Stimulated activated CD8-positive, alpha-beta memory T cell treated with anti-CD3 and anti-CD28 coated beads, Interleukin-4, amount 100 ng/mL, for 24 hours (primary cell): ENCODE results near the gene PET100.

Source experiments
- DNase-seq: peaks from one replicate; pipeline ENCODE4 v3.0.0-alpha.2; 2020; ENCODE audit warnings: low read depth

PET100 gene, protein sequence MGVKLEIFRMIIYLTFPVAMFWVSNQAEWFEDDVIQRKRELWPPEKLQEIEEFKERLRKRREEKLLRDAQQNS

GRCh38 chr19:7629347-7630054 is at the start of gene PET100, which contains the start of gene XAB2:
TSS of gene PET100 (plus strand) at chr19:7629793. CDS start at chr19:7629834, 41 bp downstream.
TSS of gene XAB2 (minus strand) at chr19:7629545. CDS start at chr19:7629527, 18 bp downstream.
- DNase-seq, result peak; percentile 86

DNA sequence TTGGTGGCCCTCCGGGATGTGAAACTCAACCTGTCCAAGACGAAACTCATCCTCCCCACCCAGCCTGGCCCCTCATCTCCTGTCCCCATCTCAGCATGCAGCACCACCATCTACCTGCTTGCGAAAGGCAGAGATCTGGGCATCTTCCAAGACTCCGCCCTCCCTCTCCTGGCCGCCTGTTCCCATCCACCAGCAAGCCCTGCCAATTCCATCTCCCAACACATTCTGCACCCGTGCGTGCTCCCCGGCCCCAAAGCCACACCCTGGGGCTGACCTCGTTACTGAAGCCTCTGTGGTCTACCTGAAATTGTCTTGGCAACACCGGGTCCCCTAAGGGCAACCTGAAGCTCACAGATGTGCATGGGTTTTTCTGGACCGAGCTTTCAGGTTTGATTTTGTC is 47.1 kb upstream of the PET100 start:
- no peak for DNase-seq

- DNase-seq, result no peak
These were observed 39.8 kb upstream of the PET100 start for GRCh38 chr19:7589822-7590221.

DNA sequence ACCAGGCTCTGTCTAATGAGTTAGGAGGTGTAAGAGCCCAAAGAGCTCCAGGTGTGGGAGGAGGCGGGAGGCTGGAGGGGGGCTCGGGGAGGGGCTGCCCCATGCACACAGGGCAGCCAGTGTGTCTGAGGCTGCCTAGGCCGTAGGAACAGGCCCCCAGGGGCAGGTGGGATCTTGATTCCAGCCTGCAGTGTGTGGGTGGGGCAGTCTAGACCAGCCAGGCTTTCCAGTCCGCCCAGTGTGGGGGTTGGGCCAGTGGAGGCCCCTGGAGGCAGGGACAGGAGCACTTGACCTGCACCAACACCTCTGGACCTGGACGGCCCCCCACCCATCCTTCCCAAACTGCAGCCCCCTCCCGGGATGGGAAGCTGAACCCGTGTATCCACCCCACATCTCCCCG is 39.3 kb upstream of the PET100 start:
- no peak for DNase-seq

DNA sequence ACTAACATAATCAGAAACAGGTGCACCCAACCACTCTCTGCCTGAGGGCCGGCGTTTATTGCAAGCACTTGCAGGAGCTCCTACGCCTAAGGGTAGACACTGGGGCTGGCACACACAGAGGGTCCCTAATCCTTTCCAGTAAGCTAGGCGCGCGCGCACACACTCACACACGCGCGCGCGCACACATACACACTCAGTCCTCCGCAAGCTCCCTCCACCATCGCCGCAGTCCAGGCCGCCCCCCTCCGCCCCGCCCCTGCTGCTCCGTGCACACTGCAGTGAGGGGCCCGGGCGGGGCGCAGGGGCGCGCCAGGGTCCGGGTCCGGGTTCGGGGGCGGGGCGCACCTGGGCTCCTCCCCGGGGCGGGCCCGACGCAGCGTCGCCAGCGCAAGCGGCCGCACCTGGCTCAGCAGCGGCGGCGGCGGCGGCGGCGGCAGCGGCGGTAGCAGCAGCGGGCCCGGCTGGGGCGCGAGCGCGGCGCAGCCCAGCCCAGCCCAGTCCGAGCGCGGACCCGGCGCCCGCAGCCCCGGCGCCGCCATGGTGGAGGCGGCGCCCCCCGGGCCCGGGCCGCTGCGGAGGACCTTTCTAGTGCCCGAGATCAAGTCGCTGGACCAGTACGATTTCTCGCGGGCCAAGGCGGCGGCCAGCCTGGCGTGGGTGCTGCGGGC is 34.0 kb upstream of the PET100 start, which contains the start of gene CAMSAP3:
Gene CAMSAP3, plus strand, starts transcription at position 398 of the 668 bp plus-strand sequence. Its CDS starts 140 bp downstream, at position 538.
- peak; percentile 26 for DNase-seq

DNA sequence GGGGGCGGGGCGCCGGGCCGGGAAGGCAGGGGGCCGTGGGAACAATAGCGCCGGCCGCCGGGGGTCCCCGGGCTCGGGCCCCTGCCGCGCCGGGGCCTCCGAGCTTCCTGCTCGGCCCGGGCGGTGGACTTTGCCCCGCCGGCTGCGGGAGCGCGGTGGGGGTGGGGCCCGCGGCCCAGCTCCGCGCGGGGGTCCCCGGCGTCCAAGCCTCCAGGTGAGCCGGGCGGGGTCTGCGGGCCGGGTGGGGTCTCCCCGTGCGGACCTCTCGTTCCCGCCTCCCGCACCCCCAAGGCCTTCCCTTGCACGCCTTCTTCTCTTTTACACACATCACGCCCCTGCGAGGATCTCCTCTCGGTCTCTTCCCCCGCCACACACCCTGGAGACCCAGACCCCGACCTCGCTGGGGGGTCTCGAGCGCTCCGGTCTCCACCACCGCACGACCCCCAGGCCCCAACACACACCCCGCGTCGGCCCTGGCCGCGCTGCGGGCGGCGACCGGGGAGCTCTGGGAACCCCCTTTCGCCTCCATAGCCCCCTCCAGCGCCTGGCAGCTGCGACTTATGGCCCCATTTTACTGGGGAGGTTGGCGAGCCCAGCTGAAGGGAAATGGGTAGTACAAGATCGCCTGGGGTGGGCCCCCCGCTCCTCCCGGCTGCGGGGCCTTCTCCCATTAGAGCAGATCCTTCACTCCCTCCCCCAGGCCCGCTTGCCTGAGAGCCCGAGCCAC is 33.2 kb upstream of the PET100 start:
- no peak for DNase-seq

- no peak for DNase-seq
These were observed 31.9 kb upstream of the PET100 start for GRCh38 chr19:7597689-7598088.

GRCh38 chr19:7598180-7598579 is 31.4 kb upstream of the PET100 start:
- DNase-seq, result no peak

GRCh38 chr19:7600721-7601120 is 28.9 kb upstream of the PET100 start:
- no peak for DNase-seq

DNA sequence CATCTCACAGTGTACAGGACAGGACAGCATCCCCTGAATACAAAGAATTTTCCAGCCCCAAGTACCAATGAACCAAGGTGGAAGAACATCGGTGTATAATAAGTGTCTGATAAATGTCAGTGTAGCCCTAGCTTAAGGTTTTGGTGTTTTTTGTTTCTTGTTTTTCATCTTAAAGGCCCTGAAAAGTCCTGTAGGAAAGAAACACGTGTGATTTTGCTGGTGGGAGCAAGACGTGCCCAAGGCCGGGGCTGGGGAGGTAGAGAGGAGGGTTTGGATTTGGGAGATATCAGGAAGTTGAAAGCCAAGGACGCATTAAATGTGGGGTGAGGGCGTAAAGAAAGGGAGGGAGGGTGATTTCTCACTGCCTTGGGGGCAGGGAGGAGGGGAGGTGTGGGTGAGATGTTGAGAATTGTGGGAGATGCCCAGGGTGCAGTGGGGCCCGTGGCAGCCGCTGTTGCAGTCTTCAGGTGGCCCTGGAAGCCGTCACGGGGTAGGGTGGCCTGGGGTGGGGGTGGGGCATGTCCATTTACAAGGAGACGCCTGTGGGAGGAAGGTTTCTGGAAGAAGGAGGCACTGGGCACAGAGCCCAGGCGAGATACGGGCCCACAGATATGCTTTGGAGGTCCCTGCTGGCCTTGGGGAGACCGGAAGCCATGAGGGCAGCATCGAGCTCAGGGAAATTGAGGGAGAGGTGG is 27.2 kb upstream of the PET100 start:
- DNase-seq, result no peak

GRCh38 chr19:7602935-7603497 is 26.6 kb upstream of the PET100 start:
- DNase-seq, result no peak

GRCh38 chr19:7603919-7604318 is 25.7 kb upstream of the PET100 start:
- no peak for DNase-seq

- no peak for DNase-seq
These were observed 23.9 kb upstream of the PET100 start for GRCh38 chr19:7605490-7606222.

DNA sequence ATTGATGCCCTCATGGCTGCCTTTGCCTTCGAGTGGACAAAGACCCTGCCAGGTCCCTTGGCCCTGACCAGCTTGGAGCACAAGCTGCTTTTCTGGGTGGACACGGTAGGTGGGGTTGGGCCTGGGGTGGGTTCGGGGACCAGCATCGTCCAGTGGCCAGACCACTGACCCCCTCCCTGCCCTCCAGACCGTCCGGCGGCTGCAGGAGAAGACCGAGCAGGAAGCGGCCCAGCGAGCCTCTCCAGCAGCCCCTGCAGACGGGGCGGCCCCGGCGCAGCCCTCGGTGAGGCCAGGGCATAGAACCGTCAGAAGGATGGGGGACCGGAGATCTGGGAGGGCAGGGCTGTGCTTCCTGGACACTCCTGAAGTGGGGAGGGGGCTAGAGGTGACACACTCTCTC is 23.3 kb upstream of the PET100 start:
- no peak for DNase-seq

DNA sequence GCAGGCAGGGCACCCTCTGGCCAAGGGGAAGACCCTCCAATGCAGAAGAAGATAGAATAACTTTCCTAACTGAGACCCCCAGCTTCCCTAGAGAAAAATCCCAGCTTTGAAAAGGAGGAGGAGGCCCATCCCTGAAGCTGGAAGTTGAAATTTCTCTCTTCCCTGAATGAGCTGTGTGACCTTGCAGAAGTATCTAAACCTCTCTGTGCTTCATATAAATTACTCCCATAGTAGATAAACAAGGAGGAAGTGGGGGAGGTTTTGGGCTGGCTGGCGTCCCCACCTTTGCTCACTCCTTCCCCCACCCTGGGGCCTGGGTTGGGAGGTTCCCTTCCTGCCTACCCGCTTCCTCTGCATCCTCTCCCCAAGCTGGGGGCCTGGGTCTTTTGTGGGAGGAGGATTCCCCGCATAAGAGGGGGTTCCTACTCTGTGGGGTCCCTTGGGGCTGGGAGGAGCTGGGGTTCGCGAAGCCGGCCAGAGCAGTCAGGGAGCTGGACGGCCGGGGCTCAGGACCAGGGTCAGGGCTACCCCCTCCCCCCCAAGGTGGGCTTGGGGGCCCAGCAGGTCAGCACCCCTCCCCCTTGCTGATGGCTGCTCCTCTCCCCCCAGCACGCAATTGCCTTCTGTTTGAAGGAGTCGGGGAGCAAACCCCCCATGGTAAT is 22.2 kb upstream of the PET100 start:
- DNase-seq, result no peak

GRCh38 chr19:7607874-7608560 is 21.6 kb upstream of the PET100 start:
- DNase-seq, result no peak

GRCh38 chr19:7610491-7611240 is 18.9 kb upstream of the PET100 start:
- DNase-seq, result no peak

- no peak for DNase-seq
These were observed 17.9 kb upstream of the PET100 start for GRCh38 chr19:7611541-7612279.
